HepG2 (cell line): ENCODE measurements around the gene AGER. TPM values are rescaled to one million over a fixed set of nuclear protein-coding genes. Genes with fewer than 3 reads are reported as not detected.

ENCODE experiments used
- ATAC-seq: fragments of 200-7000 bp; cut with Tn5 transposase; 3 replicates; pipeline ENCODE4 v1.9.1; 2020; ENCODE audit warnings: mild to moderate bottlenecking, moderate library complexity
- BruUV-seq: library from RNA; stranded (reverse); fragments of 400-500 nt; replicated peaks from 2 replicates; lab custom pipeline; 2021; lab: Mats Ljungman, UMichigan
- CTCF ChIA-PET: fragments of 300-600 bp; formaldehyde crosslinking; extraction: SDS; loops from one replicate; lab custom pipeline; 2021; ENCODE audit warnings: low total read pairs, inconsistent platforms, low intra/inter-chr PET ratio; lab: Yijun Ruan, JAX
- POLR2A ChIA-PET: fragments of 350-600 bp; sonication (Branson Sonifier 250); formaldehyde crosslinking; loops from one replicate; lab custom pipeline; 2020; ENCODE audit warnings: antibody characterized with exemption, inconsistent platforms; lab: Yijun Ruan, JAX
- DNase-seq: peaks from one replicate; pipeline ENCODE4 v3.0.0-alpha.2; 2015; ENCODE audit warnings: low spot score
- FAIRE-seq: peaks from 3 replicates; lab custom pipeline; 2011; peaks lifted over from hg19 to GRCh38; lab: Jason Lieb, UNC
- H2AFZ ChIP-seq: one replicate; pipeline ENCODE4 v1.6.1; 2011; ENCODE audit warnings: low read length, inconsistent platforms
- H3K27ac ChIP-seq: fragments of 300-600 bp; 3 replicates; pipeline ENCODE4 v1.8.0; 2011; ENCODE audit warnings: mixed run types, mild to moderate bottlenecking, mixed read lengths, low read length, inconsistent platforms; ENCODE audit not compliant: insufficient read depth; ENCODE audit errors: extremely low read length
- H3K27me3 ChIP-seq, 2 experiments: fragments of 200-600 bp in 1 of 2; 2 replicates in 1 of 2; 3 replicates in 1 of 2; pipeline versions ENCODE4 v1.6.0 to v1.8.0; 2011; ENCODE audit warnings: low read length in 2 of 2, mild to moderate bottlenecking in 2 of 2, moderate library complexity in 2 of 2, inconsistent platforms in 1 of 2; ENCODE audit not compliant: insufficient read depth in 2 of 2, control insufficient read depth in 1 of 2
- H3K36me3 ChIP-seq, 2 experiments: fragments of 200-600 bp in 1 of 2; replicated peaks in 1 of 2; 2 replicates in 1 of 2; 3 replicates in 1 of 2; pipeline versions ENCODE4 v1.5.1 to v1.8.0; 2011; ENCODE audit warnings: low read length in 2 of 2, inconsistent platforms in 1 of 2; ENCODE audit not compliant: insufficient read depth in 2 of 2, control insufficient read depth in 1 of 2
- H3K4me1 ChIP-seq: 2 replicates; pipeline ENCODE4 v1.5.1; 2012; ENCODE audit warnings: low read length, inconsistent platforms; ENCODE audit not compliant: insufficient read depth
- H3K4me2 ChIP-seq: 2 replicates; pipeline ENCODE4 v1.6.0; 2011; ENCODE audit warnings: low read depth, low read length, inconsistent platforms
- H3K4me3 ChIP-seq, 3 experiments: fragments of 200-600 bp in 1 of 3; sonication (generic), shearing (Covaris generic) in 1 of 3; replicated peaks in 1 of 3; 2 replicates each; pipeline ENCODE4 v1.5.1; 2011 to 2016; ENCODE audit warnings: low read length in 3 of 3, inconsistent platforms in 2 of 3, low read depth in 2 of 3, mild to moderate bottlenecking in 2 of 3, control low read depth in 1 of 3, mixed read lengths in 1 of 3; ENCODE audit not compliant: insufficient read depth in 1 of 3
- H3K79me2 ChIP-seq: one replicate; pipeline ENCODE4 v1.6.1; 2011; ENCODE audit warnings: low read length, inconsistent platforms; ENCODE audit not compliant: insufficient read depth
- H3K9ac ChIP-seq: 2 replicates; pipeline ENCODE4 v1.6.0; 2011; ENCODE audit warnings: mild to moderate bottlenecking, low read depth, low read length, inconsistent platforms; ENCODE audit not compliant: insufficient read depth
- H3K9me3 ChIP-seq: 2 replicates; pipeline ENCODE4 v1.5.1; 2012; ENCODE audit warnings: mild to moderate bottlenecking, low read length
- H4K20me1 ChIP-seq: 2 replicates; pipeline ENCODE4 v1.6.0; 2011; ENCODE audit warnings: inconsistent platforms, mild to moderate bottlenecking, low read length, moderate library complexity; ENCODE audit not compliant: insufficient read depth
- MATR3 ChIP-seq: sonication (generic); formaldehyde crosslinking; IDR thresholded peaks from 2 replicates; pipeline ENCODE4 v1.4.0; 2020; ENCODE audit warnings: missing genetic modification reagents
- SMARCC2 ChIP-seq: fragments of 450-650 bp; IDR thresholded peaks from 2 replicates; pipeline ENCODE4 v1.6.1; 2017; ENCODE audit warnings: antibody characterized with exemption, mild to moderate bottlenecking
- TCF12 ChIP-seq, 2 experiments: fragments of 450-650 bp in 1 of 2; sonication (generic) in 1 of 2; formaldehyde crosslinking in 1 of 2; IDR thresholded peaks; 2 replicates each; pipeline versions ENCODE4 v1.6.1 to v1.8.0; 2017 to 2022; ENCODE audit warnings: antibody characterized with exemption in 1 of 2, mild to moderate bottlenecking in 1 of 2, missing genetic modification reagents in 1 of 2, moderate library complexity in 1 of 2
- ZNF225 ChIP-seq: sonication (generic); formaldehyde crosslinking; IDR thresholded peaks from 2 replicates; pipeline ENCODE4 v1.4.0; 2020; ENCODE audit warnings: mild to moderate bottlenecking, missing genetic modification reagents
- ZNF629 ChIP-seq: sonication (generic); formaldehyde crosslinking; conservative IDR thresholded peaks from 2 replicates; pipeline ENCODE4 v1.5.0; 2020; ENCODE audit warnings: missing genetic modification reagents
- ZSCAN30 ChIP-seq: sonication (generic); formaldehyde crosslinking; IDR thresholded peaks from 2 replicates; pipeline ENCODE4 v1.5.0; 2020; ENCODE audit warnings: mild to moderate bottlenecking, missing genetic modification reagents
- WGBS: methylation state at CpG from one replicate; pipeline ENCODE4 v1.1.6; 2017; ENCODE audit warnings: low lambda C conversion rate; 5-methylcytosine and 5-hydroxymethylcytosine counted together
- in situ Hi-C: cut with HindIII; loops from 2 replicates; pipeline ENCODE4 v1.10.0; 2017; ENCODE audit warnings: low pct_unique_long_range_greater_than_20kb; ENCODE audit not compliant: extremely low pct_ligation_motif_present
- intact Hi-C: fragments of 100-400 bp; cut with micrococcal nuclease; formaldehyde crosslinking; loops from one replicate; pipeline ENCODE4 v1.10.0; 2022; ENCODE audit not compliant: unreplicated experiment
- polyA plus RNA-seq, 8 experiments: library from polyadenylated mRNA; depleted of rRNA in 3 of 8; stranded (reverse) in 7 of 8; unstranded in 1 of 8; fragments of >200 nt; fragmentation: Illumina TruSeq in 4 of 8; extraction: Trizol in 4 of 8; gene quantifications; 2 replicates each; pipeline versions ENCODE4 v1.2.1 to v1.2.3, GENCODE V29; 2011 to 2016; ENCODE audit warnings: low read depth in 4 of 8, missing spikeins in 1 of 8, mixed read lengths in 1 of 8; ENCODE audit not compliant: insufficient read depth in 1 of 8
- total RNA-seq, 5 experiments: library from RNA; depleted of rRNA; stranded (reverse); fragments of >200 nt; fragmentation: Illumina TruSeq; extraction: Trizol; gene quantifications; 2 replicates each; pipeline ENCODE4 v1.2.3, GENCODE V29; 2016; ENCODE audit warnings: low read depth in 1 of 5
- TF ChIP-seq, protein P1 (sequence below): sonication (generic); formaldehyde crosslinking; IDR thresholded peaks from 2 replicates; pipeline ENCODE4 v1.4.0; 2020; ENCODE audit warnings: mild to moderate bottlenecking, missing genetic modification reagents, borderline replicate concordance
- TF ChIP-seq, protein P2 (sequence below): sonication (generic); formaldehyde crosslinking; IDR thresholded peaks from 2 replicates; pipeline ENCODE4 v1.5.1; 2020; ENCODE audit warnings: mild to moderate bottlenecking, missing genetic modification reagents
- TF ChIP-seq, protein P3 (sequence below): sonication (generic); formaldehyde crosslinking; IDR thresholded peaks from 2 replicates; pipeline ENCODE4 v1.5.0; 2020; ENCODE audit warnings: missing genetic modification reagents, mild to moderate bottlenecking, borderline replicate concordance
- TF ChIP-seq, protein P4 (sequence below): IDR thresholded peaks from 2 replicates; pipeline ENCODE4 v1.6.1; 2016

Gene AGER
- total and polyA plus RNA-seq, 2 of the 13 experiments (the other 11 are each of a cell fraction or from before 2014, with no cell fraction given), result 1.9 to 5.1 TPM

DNA sequence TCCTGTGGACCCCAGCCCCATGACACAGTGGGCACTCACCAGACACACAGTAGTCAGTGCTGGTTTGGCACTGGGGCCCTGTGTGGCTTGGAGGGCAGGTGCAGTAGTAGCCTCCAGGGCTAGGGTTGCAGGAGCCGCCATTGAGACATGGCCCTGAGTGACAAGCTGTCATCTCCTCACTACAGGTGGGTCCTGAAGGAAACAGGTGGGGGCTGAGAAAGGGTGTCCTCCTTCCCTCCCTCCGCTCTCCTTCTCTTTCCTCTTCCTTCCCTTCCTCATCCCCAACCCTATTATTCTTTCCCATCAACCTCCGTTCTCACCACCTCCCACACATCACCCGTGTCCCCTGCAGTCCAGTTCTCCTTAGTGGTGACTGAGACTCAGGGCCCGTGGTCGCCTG is 29.6 kb upstream of the AGER start:
- CTCF ChIA-PET, result no interaction called here
- no peak for DNase-seq
- BruUV-seq, result no TSS peak
- 26% methylated on average over 6 of the region's 6 CpGs for WGBS
- no peaks in the 10 kb centered on the region for H4K20me1 ChIP-seq
- H3K9ac ChIP-seq, result no peak overlapping the region
- no peak overlapping the region for H3K27ac ChIP-seq
- in situ Hi-C loops (no loop called here), intact Hi-C loops (no loop called here)
- no peak overlapping the region for H3K4me2 ChIP-seq
- no peak for ATAC-seq
- TF ChIP-seq, protein P1, sequence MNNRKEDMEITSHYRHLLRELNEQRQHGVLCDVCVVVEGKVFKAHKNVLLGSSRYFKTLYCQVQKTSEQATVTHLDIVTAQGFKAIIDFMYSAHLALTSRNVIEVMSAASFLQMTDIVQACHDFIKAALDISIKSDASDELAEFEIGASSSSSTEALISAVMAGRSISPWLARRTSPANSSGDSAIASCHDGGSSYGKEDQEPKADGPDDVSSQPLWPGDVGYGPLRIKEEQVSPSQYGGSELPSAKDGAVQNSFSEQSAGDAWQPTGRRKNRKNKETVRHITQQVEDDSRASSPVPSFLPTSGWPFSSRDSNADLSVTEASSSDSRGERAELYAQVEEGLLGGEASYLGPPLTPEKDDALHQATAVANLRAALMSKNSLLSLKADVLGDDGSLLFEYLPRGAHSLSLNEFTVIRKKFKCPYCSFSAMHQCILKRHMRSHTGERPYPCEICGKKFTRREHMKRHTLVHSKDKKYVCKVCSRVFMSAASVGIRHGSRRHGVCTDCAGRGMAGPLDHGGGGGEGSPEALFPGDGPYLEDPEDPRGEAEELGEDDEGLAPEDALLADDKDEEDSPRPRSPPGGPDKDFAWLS (CRISPR knock-in tag), result no peak
- TF ChIP-seq, protein P2, sequence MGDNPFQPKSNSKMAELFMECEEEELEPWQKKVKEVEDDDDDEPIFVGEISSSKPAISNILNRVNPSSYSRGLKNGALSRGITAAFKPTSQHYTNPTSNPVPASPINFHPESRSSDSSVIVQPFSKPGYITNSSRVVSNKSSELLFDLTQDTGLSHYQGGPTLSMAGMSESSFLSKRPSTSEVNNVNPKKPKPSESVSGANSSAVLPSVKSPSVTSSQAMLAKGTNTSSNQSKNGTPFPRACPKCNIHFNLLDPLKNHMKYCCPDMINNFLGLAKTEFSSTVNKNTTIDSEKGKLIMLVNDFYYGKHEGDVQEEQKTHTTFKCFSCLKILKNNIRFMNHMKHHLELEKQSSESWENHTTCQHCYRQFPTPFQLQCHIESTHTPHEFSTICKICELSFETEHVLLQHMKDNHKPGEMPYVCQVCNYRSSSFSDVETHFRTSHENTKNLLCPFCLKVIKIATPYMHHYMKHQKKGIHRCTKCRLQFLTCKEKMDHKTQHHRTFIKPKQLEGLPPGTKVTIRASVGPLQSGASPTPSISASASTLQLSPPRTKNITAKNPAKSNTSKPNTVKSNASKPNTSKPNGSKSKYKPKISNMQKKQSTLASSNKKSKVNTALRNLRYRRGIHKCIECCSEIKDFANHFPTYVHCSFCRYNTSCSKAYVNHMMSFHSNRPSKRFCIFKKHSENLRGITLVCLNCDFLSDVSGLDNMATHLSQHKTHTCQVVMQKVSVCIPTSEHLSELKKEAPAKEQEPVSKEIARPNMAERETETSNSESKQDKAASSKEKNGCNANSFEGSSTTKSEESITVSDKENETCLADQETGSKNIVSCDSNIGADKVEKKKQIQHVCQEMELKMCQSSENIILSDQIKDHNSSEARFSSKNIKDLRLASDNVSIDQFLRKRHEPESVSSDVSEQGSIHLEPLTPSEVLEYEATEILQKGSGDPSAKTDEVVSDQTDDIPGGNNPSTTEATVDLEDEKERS, result no peak
- no peak for TF ChIP-seq ZSCAN30
- TF ChIP-seq, protein P3, sequence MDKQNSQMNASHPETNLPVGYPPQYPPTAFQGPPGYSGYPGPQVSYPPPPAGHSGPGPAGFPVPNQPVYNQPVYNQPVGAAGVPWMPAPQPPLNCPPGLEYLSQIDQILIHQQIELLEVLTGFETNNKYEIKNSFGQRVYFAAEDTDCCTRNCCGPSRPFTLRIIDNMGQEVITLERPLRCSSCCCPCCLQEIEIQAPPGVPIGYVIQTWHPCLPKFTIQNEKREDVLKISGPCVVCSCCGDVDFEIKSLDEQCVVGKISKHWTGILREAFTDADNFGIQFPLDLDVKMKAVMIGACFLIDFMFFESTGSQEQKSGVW (CRISPR knock-in tag), result no peak
- TF ChIP-seq ZNF629, result no peak
- no peak for TF ChIP-seq MATR3 (CRISPR knock-in tag)
- TF ChIP-seq, protein P4, sequence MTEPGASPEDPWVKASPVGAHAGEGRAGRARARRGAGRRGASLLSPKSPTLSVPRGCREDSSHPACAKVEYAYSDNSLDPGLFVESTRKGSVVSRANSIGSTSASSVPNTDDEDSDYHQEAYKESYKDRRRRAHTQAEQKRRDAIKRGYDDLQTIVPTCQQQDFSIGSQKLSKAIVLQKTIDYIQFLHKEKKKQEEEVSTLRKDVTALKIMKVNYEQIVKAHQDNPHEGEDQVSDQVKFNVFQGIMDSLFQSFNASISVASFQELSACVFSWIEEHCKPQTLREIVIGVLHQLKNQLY (CRISPR knock-in tag), result no peak
- TF ChIP-seq SMARCC2, result no peak
- no peak for TF ChIP-seq TCF12 (IDR thresholded peaks at IDR 0.05)
- TF ChIP-seq TCF12 (CRISPR knock-in tag; IDR thresholded peaks at IDR 0.05), result no peak
- no peak for TF ChIP-seq ZNF225
- no peaks in the 10 kb centered on the region for H3K9me3 ChIP-seq
- no peak for FAIRE-seq
- POLR2A ChIA-PET, result no interaction called here
- H3K79me2 ChIP-seq, result no peaks in the 10 kb centered on the region
- no peak overlapping the region for H3K4me3 ChIP-seq
- H2AFZ ChIP-seq, result no peak overlapping the region
- H3K4me1 ChIP-seq, result peaks cover 24% of the 10 kb centered on the region
- no peaks in the 10 kb centered on the region for H3K36me3 ChIP-seq
- peaks cover 10 to 37% of the 10 kb centered on the region in 2 experiments; a peak in 4 of 5 replicates for H3K27me3 ChIP-seq
